ENCODE data around the gene RAD51C.
"Not testable (repeated sequence)": the region's sequence is repeated elsewhere in the genome, so short reads cannot be mapped to it uniquely, and the experiment has no call there.

The RAD51C gene

DNA sequence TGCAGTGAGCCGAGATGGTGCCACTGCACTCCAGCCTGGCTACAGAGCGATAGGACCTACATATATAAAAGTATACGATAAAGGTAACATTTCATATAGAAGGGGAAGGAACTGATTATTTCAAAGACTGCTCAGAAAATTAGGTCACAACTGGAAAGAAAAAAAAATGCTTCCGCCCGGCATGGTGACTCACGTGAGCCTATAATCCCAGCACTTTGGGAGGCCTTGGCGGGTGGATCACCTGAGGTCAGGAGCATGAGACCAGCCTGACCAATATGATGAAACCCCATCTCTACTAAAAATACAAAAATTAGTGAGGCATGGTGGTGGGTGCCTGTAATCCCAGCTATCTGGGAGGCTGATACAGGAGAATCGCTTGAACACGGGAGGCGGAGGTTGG lies 8.4 kb upstream of the RAD51C start:
- no peak for DNase-seq (ENCODE audit: low read depth in 2 of 2)

DNA sequence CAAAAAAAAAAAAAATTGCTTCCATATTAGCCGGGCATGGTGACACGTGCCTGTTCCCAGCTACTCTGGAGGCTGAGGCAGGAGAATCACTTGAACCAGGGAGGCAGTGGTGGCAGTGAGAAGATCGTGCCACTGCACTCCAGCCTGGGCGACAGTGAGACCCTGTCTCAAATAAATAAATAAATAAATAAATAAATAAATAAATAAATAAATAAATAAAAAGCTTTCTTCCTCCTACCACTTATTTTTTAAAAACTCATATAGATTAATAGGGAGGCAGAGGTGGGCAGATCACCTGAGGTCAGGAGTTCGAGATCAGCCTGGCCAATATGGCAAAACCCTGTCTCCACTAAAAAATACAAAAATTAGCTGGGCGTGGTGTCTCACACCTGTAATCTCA lies 7.9 kb upstream of the RAD51C start:
- not testable (repeated sequence) for DNase-seq (ENCODE audit: low read depth in 2 of 2)

DNA sequence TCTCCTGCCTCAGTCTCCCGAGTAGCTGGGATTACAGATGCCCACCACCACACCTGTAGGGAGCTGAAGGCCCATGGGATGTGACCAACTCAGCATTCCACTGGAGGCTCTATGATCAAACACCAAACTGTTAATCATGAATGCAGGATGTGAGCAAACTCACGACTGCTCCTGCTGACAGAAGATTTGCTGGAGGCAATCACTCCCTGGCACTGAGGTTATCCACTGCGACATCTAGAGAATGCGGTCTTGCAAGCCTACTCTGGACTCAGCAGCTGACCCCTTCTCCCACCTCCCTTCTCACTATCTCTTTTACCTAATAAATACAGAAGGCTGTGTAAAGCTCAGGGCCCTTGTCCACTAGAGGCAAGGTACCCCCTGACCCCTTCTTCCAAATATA lies 5.4 kb upstream of the RAD51C start:
- DNase-seq (ENCODE audit: low read depth in 2 of 2), result no peak

DNA sequence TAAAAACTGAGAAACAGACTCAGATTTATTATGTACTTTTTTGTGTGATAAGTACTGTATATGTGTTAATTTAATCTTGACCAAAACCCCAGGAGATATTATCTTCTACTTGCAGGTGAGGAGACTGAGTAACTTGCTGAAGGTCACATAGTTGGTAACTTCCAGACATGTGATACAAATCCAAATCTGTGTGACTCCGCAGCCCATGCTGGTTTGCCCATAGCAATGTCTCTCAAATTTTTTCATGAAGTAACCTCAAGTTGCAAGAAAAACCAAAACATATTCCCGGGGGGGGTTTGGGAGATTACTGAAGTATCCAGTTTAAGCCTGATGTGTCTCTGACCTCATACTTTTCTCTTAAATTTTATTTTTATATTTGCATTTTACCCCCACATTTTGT lies 3.9 kb upstream of the RAD51C start:
- DNase-seq (ENCODE audit: low read depth in 2 of 2), result no peak

DNA sequence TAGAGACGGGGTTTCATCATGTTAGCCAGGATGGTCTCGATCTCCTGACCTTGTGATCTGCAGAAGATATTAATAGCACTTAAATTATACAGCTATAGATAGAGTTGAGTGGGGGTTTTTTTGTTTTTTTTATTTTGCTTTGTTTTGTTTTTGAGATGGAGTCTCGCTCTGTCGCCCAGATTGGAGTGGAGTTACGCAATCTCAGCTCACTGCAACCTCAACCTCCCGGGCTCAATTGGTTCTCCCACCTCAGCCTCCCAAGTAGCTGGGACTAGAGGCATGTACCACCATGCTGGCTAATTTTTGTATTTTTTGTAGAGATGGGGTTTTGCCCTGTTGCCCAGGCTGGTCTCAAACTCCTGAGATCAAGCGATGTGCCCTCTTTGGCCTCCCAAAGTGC lies 2.4 kb upstream of the RAD51C start:
- not testable (repeated sequence) for DNase-seq (ENCODE audit: low read depth in 2 of 2)

DNA sequence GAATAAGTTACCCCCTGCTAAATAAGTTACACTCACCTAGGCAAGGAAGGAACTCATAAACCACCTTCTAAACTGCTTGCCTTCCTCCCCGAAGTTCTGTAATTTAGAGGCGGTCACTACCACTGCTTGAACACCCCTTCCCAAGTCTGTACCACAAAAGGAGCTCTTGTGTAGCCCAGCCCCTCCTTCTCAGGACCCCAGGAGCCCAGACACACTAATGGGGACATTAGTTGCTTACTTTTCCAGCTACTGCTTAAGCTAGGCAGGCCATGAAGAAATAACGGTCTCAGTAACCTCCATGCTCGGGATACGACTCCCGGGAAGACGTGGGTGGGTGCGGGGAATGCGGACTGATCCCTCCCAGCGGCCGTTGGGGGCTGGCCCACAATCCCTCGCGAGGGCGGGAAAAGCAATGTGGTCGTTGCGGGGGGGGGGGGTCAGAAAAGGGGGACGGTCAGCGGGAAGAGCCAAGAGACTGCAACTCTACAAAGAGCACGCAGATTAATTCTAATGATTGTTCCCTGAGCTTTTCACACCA lies 632 bp upstream of the RAD51C start, which contains the start of gene TEX14:
TEX14 (minus strand) TSS at position 345 of the 538 bp plus-strand sequence. CDS start 40,044 bp downstream, outside the sequence.
- DNase-seq (ENCODE audit: low read depth in 2 of 2), result no peak

DNA sequence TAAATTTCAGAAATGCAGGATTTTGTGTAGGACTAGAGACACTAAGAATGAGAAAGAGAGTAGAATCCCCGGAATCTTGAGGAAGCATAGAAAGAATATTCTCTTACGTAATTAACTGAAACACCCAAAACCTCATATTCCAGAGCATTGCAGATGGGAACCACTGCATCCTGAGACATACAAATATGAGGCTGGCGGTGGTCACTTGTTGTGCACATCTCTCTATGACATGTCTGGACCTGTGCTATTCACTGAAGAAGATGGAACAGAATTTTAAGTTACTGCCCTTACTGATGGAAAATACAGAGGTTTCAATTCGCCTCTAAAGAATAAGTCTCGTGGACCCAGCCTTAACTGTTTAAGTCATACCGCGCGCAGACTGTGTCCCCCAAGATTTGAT lies 806 bp downstream of the RAD51C start:
- no peak for DNase-seq (ENCODE audit: low read depth in 2 of 2)

DNA sequence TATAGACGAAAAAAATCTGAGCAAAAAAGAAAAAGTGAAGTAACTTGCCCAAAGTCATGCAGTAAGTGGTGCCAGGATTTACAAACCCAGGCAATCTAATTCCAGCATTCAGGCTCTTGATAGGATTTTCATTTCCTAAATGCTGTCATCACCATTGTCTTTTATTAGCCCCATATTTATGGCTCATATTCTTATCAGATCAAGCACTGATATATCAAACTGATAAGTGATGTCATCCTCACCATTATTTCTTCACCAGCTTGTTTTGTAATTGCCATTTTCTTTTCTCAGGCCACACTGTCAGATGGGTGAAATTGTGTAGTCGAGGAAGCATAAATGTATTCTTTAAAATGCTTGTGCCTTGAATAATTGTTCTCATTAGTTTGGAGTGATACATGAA lies 1.3 kb downstream of the RAD51C start:
- DNase-seq (ENCODE audit: low read depth in 2 of 2), result no peak

DNA sequence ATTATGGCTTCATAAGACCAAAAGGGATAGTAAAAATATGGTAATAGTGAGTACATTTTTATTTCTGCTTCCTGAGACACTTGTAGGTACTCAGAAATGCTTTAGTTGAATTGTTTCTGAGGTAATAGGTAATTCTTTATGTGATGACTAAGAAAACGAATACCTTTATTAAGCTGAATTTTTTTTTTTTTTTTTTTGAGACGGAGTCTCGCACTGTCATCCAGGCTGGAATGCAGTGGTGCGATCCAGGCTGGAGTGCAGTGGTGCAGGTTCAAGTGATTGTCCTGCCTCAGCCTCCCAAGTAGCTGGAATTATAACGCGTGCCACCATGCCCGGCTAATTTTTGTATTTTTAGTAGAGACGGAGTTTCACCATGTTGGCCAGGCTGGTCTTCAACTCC lies 1.9 kb downstream of the RAD51C start:
- DNase-seq (ENCODE audit: low read depth in 2 of 2), result no peak

DNA sequence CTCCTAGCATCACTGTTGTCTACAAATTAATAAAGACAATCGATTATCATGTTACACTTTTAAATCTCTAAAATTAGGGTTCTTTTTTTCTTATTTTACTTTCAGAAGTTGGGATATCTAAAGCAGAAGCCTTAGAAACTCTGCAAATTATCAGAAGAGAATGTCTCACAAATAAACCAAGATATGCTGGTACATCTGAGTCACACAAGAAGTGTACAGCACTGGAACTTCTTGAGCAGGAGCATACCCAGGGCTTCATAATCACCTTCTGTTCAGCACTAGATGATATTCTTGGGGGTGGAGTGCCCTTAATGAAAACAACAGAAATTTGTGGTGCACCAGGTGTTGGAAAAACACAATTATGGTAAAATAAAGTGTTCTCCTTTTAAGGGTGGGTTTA lies 2.4 kb downstream of the RAD51C start:
- DNase-seq (ENCODE audit: low read depth in 2 of 2), result no peak

DNA sequence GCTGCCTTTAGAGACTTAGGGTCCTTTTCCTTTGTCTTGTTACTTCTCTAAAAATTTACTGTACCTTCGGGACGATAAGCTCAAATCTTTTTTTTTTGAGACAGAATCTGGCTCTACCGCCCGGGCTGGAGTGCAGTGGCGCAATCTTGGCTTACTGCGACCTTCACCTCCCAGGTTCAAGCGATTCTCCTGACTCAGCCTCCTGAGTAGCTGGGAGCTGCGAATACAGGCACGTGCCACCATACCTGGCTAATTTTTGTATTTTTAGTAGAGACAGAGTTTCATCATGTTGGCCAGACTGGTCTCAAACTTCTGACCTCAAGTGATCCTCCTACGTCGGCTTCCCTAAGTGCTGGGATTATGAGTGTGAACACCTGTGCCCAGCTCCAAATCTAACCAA lies 7.4 kb downstream of the RAD51C start:
- no peak for DNase-seq (ENCODE audit: low read depth in 2 of 2)

DNA sequence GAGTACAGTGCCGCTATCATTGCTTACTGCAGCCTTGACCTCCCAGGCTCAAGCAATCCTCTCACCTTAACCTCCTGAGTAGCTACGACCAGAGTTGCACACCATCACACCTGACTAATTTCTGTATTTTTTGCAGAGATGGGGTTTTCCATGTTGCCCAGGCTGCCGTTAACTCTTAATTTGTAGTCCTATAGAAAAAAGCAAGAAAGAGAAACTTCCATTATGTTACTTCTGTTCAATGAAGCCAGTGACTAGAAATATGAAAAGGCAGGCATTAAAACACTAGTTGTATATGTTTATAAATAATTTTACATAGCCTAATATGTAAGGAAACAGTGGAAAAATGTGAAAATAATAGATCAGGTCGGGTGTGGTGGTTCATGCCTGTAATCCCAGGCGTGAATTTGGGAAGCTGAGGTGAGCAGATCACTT lies 9.7 kb downstream of the RAD51C start:
- no peak for DNase-seq (ENCODE audit: low read depth in 2 of 2)

DNA sequence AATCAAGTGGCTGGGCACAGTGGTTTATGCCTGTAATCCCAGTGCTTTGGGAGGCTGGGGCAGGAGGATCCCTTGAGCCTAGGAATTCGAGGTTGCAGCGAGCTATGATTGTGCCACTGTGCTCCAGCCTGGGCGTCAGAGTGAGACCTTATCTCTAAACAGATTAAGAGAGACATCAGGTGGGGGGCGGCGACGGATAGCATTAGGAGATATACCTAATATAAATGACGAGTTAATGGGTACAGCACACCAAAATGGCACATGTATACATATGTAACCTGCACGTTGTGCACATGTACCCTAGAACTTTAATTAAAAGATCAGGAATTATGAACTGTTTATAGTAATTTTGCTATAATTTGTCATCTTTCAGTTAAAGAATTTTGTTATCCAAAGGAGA lies 10.3 kb downstream of the RAD51C start:
- no peak for DNase-seq (ENCODE audit: low read depth in 2 of 2)

DNA sequence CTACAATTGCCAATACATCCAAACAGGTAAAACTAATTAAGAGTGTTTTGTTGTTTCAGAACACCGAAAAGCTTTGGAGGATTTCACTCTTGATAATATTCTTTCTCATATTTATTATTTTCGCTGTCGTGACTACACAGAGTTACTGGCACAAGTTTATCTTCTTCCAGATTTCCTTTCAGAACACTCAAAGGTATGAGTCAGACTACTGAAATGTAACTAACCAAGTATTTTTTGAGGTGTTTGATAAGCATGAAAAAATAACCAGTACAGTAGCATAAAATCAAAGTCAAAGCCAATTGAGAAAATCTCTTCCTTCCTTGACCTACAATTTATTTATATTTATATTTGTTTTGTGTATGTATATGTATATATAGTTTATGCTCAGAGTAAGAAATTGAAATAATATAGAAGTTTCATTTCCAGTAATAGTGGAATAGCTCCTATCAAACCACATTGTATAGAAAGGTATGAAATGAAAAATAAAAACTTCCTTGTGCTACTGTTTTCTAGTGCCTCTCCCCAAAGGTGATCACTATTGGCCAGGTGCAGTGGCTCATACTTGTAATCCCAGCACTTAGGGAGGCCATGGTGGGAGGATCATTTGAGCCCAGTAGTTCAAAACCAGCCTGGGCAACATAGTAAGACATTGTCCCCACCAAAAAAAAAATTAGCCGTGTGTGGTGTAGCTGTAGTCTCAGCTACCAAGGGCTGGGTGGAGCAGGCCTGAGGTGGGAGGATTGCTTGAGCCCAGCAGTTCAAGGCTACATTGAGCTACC lies 10.9 kb downstream of the RAD51C start:
- DNase-seq (ENCODE audit: low read depth in 2 of 2), result no peak

DNA sequence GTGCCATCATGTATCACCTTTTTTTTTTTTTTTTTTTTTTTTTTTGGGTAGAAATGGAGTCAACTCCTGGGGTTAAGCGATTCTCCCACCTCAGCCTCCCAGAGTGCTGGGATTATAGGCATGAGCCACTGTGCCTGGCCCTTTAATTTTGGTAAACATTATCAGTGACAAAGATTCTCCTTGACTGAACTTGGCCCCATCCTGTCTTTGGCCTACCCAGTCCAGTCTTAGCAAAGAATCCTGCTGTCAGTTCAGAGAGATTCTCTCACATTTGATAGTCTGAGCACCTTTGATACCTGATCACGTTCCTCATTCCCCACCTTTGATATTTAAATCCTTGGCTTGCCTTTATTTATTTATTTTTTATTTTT lies 11.5 kb downstream of the RAD51C start:
- no peak for DNase-seq (ENCODE audit: low read depth in 2 of 2)

DNA sequence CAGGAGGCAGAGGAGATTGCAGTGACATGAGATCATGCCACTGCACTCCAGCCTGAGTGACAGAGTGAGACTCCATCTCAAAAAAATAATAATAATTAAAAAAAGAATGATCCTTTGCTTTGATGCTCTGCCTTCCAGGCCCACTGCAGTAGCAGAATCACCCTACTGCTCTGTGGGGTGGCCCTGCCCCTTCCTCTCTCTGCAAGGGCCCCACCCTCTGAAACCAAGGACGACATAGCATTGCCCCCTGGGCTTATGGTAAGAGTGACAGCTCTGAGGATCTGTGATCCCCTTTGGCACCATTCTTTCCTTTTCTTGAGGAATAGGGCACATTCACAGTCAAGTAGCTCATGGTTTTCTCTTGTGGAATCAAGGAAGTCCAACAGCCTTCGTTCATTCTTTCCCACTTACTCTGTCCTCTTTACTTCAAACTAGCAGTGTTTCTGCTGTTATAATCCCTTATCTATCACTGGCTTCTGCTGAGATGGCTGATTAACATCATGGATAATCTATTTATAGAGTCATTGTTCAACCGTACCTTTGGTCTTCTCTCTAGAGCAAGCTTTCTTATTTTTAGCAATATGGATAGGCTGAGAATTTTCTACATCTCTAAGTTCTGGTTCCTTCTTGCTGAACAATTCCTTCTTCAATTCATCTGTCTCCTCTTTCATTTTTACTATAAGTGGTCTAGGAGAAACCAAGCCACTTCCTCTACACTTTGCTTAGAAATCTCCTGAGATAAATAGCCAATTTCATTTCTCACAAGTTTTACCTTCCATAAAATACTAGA lies 14.1 kb downstream of the RAD51C start:
- DNase-seq (ENCODE audit: low read depth in 2 of 2), result no peak

DNA sequence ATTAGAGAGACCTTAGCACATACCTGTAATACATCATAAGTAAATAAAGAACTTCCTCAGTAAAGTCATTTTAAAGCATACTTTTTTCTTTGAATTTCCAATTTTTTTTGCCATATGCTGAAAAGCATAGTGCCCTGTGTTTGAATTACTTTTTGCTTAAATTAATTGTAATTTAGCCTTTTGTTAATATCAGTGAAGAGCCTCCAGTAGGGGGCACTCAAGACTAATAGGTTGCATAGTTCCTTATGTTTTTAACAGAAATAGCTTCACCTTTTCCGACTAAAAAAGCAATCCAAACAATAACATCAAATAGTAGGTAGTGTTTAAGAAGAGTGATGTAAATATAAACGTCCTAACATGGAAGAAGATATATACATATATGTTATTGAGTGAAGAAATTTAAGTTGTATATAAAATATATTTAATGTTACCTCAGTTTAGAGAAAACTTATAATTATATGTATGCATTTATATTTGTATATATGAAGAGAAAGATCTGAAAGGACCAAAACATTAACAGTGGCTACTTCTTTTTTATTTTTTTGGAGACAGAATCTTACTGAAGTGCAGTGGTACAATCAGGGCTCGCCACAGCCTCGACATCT lies 18.6 kb downstream of the RAD51C start:
- no peak for DNase-seq (ENCODE audit: low read depth in 2 of 2)

DNA sequence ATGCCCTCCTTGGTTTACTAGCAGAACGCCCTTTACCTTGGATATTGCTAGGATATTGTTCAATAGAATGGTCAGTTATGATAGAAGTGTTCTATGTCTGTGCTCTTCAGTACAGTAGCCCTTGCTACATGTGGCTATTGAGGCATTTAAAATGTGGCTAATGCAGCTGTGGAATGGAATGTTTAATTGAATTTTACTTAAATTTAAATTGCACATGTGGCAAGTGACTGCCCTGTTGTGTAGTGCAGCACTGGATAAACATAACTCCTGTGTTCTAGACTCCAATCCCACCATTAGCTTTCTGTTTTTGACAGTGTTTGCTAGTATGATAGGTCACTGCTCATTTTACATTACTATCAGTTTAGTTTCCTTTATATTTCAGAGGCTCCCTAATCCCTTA lies 29.9 kb downstream of the RAD51C start:
- no peak for DNase-seq (ENCODE audit: low read depth in 2 of 2)

DNA sequence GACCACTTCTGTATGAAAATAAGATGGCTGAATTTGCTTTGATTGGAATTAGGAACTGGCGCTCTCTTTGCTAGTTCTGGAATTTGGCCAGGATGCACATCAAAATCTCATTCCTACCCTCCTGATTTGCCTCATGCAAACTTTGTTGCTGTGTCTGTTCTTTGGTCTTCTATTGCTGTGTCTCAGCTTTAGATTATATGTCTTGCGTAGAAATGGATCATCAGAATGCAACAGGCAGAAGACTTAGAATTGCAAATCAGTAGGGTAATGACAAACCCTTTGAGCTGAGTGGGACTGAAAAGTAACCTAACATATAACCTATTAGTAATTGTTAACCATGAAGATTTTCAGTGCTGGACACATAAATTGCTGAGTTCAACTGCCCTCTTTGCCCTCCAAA lies 30.3 kb downstream of the RAD51C start:
- no peak for DNase-seq (ENCODE audit: low read depth in 2 of 2)

DNA sequence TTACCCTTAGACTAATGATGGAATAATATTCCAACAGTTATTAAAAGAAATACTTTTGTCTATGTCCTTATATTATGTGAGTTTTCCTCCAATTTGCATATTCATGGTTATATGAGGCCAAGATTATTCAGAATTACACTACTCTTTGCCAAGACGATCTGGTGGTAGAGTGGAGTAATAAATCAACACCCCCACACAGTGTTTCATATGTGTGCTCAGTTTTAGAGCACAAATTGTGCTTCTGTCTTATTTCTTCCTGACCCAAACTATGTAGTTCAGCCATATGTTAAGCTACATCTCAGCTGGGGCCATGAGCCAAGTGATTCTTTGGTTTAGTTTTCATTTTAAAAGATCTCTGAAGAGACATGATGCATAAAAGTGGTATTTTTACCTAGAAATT lies 36.4 kb downstream of the RAD51C start:
- DNase-seq (ENCODE audit: low read depth in 2 of 2), result no peak

DNA sequence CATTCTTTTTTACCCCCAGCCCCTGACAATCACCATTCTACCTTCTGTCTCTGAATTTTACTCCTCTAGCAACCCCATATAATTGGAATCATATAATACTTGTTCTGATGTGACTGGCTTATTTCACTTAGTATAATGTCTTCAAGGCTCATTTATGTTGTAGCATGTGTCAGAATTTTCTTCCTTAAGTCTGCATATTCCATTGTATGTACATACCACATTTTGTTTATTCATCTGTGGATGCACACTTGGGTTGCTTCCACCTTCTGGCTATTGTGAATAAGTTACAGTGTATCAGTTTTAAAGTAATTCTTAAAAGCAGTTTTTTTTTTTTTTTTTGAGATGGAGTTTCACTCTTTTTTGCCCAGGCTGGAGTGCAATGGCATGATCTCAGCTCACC lies 38.5 kb downstream of the RAD51C start:
- DNase-seq (ENCODE audit: low read depth in 2 of 2), result no peak

DNA sequence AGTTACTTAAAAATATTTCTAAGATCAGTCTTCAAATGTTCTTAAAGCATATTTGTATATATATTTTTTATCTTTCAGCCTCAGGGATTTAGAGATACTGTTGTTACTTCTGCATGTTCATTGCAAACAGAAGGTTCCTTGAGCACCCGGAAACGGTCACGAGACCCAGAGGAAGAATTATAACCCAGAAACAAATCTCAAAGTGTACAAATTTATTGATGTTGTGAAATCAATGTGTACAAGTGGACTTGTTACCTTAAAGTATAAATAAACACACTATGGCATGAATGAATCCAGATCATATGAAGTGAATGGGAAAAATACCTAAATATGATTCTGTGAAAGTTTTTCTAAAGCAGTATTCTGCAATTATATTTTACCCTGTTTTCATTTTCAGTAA lies 41.6 kb downstream of the RAD51C start:
- DNase-seq (ENCODE audit: low read depth in 2 of 2), result no peak

DNA sequence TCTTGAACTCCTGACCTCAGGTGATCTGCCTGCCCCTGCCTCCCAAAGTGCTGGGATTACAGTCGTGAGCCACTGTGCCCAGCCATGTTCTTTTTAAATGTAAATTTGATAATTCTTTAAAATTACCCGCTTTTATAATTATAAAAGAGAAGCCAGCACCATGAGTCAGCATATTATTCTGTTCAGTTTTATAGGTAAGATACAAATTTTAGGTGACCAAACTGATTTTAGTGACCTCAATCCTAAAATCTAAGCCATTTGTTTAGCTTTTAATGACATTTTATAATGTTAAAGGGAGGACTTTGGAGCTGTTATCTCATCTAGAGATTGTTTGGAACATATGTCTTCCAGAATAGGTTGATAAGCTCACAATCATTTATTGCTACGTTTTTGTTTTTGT lies 42.4 kb downstream of the RAD51C start:
- DNase-seq (ENCODE audit: low read depth in 2 of 2), result no peak

Measured in stimulated activated CD8-positive, alpha-beta memory T cell treated with anti-CD3 and anti-CD28 coated beads, Interleukin-2, amount 100 ng/mL, for 48 hours (primary cell).